ENCODE results near the gene BICD1. TPM values are rescaled to one million over a fixed set of nuclear protein-coding genes. Genes with fewer than 3 reads are reported as not detected.
A peak's percentile ranks its signal among the peaks of the same experiment; 100 is the strongest.

BICD1 gene
- polyA plus RNA-seq, 2 of the 4 experiments (the other 2 are of a cell fraction) = 13.0 to 24.3 TPM

GRCh38 chr12:32214723-32215122 is 108.1 kb downstream of the BICD1 start:
- Histone ChIP-seq H3K4me1 (peaks cover 9% of the 10 kb centered on the region; the same call in 2 of the 3 replicates), H3K4me2 (no peak overlapping the region), H3K27ac (no peak overlapping the region), H3K4me3 (no peak overlapping the region), H3K9me3 (no peaks in the 10 kb centered on the region)
- CTCF ChIA-PET = interaction anchor here (0.7 to 1.1 kb wide), 3 partner anchors 28 to 1720 kb away, joined by 3 to 5 read pairs (median 3); no protein-coding TSS in a partner anchor
- POLR2A ChIA-PET = no interaction called here
- FAIRE-seq (no peak), DNase-seq (ENCODE audit: low read depth in 1 of 2, low spot score in 1 of 2) (no peak), ATAC-seq (no peak)
- 94% methylated on average over 5 of the region's 5 CpGs for whole genome bisulfite sequencing (ENCODE audit: missing lambda C conversion rate)
- TF ChIP-seq USF2 (IDR thresholded peaks at IDR 0.05) = no peak
- no peak for TF ChIP-seq NPAS2 (CRISPR knock-in tag; IDR thresholded peaks at IDR 0.05; ENCODE audit: borderline replicate concordance)
- no peak for TF ChIP-seq ZSCAN20 (CRISPR knock-in tag; IDR thresholded peaks at IDR 0.05)
- no peak for TF ChIP-seq TP53 (CRISPR knock-in tag; IDR thresholded peaks at IDR 0.05)
- TF ChIP-seq NR3C1 (IDR thresholded peaks at IDR 0.05) = no peak
- no peak for TF ChIP-seq FOSL2 (IDR thresholded peaks at IDR 0.05)
- no peak for TF ChIP-seq FOSL2 (CRISPR knock-in tag; IDR thresholded peaks at IDR 0.05)
- no peak for TF ChIP-seq FOSB (CRISPR knock-in tag; IDR thresholded peaks at IDR 0.05)
- no peak for TF ChIP-seq FOXS1 (CRISPR knock-in tag; IDR thresholded peaks at IDR 0.05)
- no peak for TF ChIP-seq GATA3 (IDR thresholded peaks at IDR 0.05; ENCODE audit: borderline replicate concordance)
- no peak for TF ChIP-seq ATOH8 (CRISPR knock-in tag; IDR thresholded peaks at IDR 0.05; ENCODE audit: low read depth)
- TF ChIP-seq POLR2AphosphoS2 (conservative IDR thresholded peaks at IDR 0.05; ENCODE audit: low read length) = no peak
- TF ChIP-seq ZFP36 (IDR thresholded peaks at IDR 0.05; ENCODE audit: borderline replicate concordance, partially characterized antibody) = no peak
- TF ChIP-seq EHF (CRISPR knock-in tag; IDR thresholded peaks at IDR 0.05) = no peak
- TF ChIP-seq HOXB5 (CRISPR knock-in tag; IDR thresholded peaks at IDR 0.05) = no peak

GRCh38 chr12:32217354-32218310 is 111.0 kb downstream of the BICD1 start:
- ChIA-PET POLR2A (no interaction called here), CTCF (no interaction called here)
- Histone ChIP-seq H3K9me3 (no peaks in the 10 kb centered on the region), H3K4me3 (no peak overlapping the region), H3K4me2 (no peak overlapping the region), H3K27ac (no peak overlapping the region; a peak in 1 of 6 replicates), H3K4me1 (peaks cover 9% of the 10 kb centered on the region; the same call in 2 of the 3 replicates)
- 67% methylated on average over 10 of the region's 10 CpGs for WGBS (ENCODE audit: missing lambda C conversion rate)
- no peak for FAIRE-seq
- DNase-seq (ENCODE audit: low read depth in 1 of 2, low spot score in 1 of 2) = peak; percentile 11 to 25
- TF ChIP-seq MAX (IDR thresholded peaks at IDR 0.05) = 0 out of 2 replicates have a peak, but pooled peaks have one; percentile 14
- no peak for TF ChIP-seq KDM5A (IDR thresholded peaks at IDR 0.05)
- no peak for TF ChIP-seq POLR2A (IDR thresholded peaks at IDR 0.05; ENCODE audit: low read length)
- no peak for TF ChIP-seq HOXA7 (CRISPR knock-in tag; IDR thresholded peaks at IDR 0.05)
- no peak for TF ChIP-seq KDM1A (IDR thresholded peaks at IDR 0.05; ENCODE audit: low read depth)
- ATAC-seq = peak; percentile 62 to 77; a peak in 4 of 6 replicates

- H3K4me2 ChIP-seq = no peak overlapping the region
- ChIA-PET POLR2A (no interaction called here), CTCF (interaction anchor here (1.2 to 1.5 kb wide), 2 partner anchors 18 to 163 kb away, joined by 3 to 5 read pairs; no protein-coding TSS in a partner anchor)
- ATAC-seq = no peak
- FAIRE-seq = no peak
- WGBS (ENCODE audit: missing lambda C conversion rate) = 90% methylated on average over 1 of the region's 1 CpG
- no peak for DNase-seq (ENCODE audit: low read depth in 1 of 2, low spot score in 1 of 2)
- no peak overlapping the region for H3K27ac ChIP-seq
- no peak overlapping the region for H3K4me3 ChIP-seq
- H3K4me1 ChIP-seq = no peaks in the 10 kb centered on the region
- H3K9me3 ChIP-seq = no peaks in the 10 kb centered on the region
- TF ChIP-seq MAZ (IDR thresholded peaks at IDR 0.05; ENCODE audit: borderline replicate concordance, low read depth, low read length) (no peak), HOXA7 (CRISPR knock-in tag; IDR thresholded peaks at IDR 0.05) (no peak)
Measured at GRCh38 chr12:32223941-32224340, 117.3 kb downstream of the BICD1 start.
